LNCAP (cell line): Measurements from ENCODE around the gene EPHB4.

Source experiments
- TF ChIP-seq, protein P1 (sequence below): fragments of 450-650 bp; IDR thresholded peaks from 2 replicates; pipeline ENCODE4 v1.5.1; 2017; ENCODE audit warnings: mild to moderate bottlenecking

The EPHB4 gene

DNA sequence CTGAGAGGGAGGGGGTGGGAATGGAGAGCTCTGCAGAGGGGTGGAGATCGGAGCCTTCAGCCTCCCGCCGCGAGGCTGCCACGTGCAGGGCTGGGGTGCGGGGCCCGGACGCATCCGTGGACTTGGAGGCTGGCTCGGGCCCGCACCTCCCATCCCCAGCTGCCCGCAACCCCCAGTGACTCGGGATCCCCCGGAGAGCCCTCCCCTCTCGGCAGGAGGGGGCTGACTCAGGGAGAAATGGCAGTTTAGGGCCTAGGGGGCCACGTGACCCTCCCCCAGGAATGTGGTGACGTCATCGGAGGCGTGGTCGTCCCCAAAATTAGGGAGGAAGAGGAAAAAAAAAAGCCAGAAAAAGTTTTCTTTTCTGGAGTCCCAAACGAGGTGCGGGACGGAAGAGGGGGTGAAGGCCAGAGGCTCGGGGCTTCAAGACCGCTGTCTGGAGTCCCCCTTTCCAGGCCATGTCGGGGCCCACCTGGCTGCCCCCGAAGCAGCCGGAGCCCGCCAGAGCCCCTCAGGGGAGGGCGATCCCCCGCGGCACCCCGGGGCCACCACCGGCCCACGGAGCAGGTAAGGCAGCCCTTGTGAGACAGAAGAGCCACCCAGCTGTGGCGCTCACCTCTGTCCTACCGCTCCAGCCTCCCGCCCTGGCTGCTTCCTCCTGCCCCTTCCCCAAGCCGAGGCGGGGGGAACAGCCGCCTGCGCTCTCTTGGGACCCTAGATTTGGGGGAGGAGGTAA, 39.9 kb upstream of the EPHB4 start, which contains the start of gene TRIP6:
TRIP6 (plus strand) TSS at position 348 of the 736 bp plus-strand sequence; CDS start at position 459, 111 bp downstream.
- TF ChIP-seq, protein P1, sequence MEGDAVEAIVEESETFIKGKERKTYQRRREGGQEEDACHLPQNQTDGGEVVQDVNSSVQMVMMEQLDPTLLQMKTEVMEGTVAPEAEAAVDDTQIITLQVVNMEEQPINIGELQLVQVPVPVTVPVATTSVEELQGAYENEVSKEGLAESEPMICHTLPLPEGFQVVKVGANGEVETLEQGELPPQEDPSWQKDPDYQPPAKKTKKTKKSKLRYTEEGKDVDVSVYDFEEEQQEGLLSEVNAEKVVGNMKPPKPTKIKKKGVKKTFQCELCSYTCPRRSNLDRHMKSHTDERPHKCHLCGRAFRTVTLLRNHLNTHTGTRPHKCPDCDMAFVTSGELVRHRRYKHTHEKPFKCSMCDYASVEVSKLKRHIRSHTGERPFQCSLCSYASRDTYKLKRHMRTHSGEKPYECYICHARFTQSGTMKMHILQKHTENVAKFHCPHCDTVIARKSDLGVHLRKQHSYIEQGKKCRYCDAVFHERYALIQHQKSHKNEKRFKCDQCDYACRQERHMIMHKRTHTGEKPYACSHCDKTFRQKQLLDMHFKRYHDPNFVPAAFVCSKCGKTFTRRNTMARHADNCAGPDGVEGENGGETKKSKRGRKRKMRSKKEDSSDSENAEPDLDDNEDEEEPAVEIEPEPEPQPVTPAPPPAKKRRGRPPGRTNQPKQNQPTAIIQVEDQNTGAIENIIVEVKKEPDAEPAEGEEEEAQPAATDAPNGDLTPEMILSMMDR: no peak

DNA sequence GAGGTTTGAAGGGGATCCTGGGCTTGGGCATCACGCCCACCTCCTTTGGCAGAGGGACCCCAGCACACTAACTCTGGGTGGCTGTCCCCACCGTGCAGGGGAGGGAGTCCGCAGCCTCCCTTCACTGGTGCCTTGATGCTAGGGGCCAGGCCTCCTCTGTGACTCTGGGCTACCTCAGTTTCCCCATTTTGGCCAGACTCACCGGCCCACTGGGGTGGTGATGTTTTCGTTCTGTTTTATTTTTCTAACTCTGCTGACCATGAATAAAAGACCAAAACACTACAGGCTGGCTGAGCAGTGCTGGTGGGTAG, 39.4 kb upstream of the EPHB4 start:
- TF ChIP-seq, protein P1: no peak

DNA sequence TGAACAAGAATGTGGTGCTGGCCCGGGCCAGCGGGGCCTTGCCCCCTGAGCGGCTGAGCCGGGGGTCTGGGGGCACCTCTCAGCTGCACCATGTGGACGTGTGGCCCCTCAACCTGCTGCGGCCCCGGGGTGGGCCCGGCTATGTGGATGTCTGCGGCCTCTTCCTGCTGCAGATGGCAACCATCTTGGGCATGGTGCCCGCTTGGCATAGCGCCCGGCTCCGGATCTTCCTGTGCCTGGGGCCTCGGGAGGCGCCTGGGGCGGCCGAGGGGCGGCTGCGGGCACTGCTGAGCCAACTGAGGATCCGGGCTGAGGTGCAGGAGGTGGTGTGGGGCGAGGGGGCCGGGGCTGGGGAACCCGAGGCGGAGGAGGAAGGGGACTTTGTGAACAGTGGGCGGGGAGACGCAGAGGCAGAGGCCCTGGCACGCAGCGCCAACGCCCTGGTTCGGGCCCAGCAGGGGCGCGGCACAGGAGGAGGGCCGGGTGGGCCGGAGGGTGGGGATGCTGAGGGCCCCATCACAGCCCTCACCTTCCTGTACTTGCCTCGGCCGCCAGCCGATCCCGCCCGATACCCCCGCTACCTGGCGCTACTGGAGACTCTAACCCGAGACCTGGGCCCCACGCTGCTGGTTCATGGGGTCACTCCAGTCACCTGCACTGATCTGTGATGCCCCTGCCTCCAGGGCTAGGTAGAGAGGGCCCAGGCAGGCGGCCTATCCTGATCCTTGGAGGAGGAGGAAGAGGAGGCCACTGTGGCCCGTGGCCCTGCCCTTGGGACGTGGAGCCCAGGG, 38.8 kb upstream of the EPHB4 start:
- TF ChIP-seq, protein P1: no peak

DNA sequence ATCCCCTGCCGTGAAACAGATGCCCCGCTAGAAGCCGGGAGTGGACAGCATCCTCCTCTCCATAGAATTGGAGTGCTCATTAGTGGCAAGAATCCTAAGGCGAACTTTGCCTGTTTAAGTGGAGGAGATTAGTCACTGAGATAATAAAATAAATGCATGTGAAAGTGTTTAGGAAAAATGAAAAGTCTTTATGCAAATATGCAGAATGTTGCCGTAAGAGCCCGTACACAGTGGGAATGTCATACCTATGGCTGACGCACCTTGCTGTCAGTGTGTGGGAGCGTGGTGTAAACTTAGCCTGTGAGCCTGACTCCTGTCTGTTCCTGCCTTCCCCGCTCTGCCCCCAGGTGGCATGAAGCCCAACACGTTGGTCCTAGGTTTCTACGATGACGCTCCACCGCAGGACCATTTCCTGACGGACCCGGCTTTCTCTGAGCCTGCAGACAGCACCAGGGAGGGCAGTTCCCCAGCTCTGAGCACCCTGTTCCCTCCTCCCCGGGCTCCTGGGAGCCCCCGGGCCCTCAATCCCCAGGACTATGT, 38.1 kb upstream of the EPHB4 start:
- TF ChIP-seq, protein P1: no peak

DNA sequence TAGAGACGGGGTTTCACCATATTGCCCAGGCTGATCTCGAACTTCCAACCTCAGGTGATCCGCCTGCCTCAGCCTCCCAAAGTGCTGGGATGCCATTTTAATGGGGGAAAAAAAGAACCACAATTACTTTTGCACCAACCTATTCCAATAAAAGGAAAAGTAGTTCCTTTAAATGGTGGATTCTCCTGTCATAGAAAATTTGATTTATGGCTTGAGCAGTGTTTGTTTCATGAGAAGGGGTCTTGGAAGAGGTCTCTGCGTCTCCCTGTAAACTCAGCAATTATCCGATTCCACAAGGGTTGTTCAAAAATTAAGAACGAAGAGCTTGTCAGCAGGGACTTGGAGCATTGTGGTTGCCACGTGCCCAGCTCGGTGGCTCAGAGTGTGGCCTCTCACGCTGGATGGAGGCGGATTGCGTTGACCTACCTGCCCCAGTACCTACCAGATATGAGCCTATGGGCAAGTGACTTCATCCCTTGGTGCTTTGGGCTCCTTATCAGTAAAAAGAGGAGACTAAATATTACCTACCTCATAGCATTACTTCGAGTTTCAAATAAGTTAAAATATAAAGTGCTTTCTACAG, 37.0 kb upstream of the EPHB4 start:
- TF ChIP-seq, protein P1: no peak

DNA sequence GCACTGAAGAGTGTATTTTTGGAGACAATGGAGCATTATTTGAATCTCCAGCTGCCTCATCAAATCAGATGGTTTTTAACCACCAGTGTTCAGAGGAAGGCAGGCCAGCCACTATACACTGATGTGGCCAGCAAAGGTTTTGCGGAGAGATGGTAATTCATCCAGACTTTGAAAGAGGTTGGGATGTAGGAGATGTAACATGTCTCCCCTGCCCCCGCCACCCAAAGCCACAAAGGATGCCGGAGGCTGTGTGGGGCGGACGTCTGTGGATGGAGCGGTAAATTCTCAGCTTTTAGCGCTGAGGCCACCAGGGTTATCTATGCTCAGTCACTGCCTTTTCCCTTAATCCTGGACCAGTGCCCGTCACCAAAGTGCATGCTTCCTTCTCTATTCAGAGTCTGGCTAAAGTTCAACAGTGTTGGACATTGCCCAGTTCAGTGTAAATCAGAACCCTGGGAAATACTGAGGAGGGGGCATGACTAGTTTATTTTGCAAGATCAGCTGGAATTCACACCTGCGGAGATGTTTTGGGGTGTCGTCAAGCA, 36.2 kb upstream of the EPHB4 start:
- TF ChIP-seq, protein P1: no peak

DNA sequence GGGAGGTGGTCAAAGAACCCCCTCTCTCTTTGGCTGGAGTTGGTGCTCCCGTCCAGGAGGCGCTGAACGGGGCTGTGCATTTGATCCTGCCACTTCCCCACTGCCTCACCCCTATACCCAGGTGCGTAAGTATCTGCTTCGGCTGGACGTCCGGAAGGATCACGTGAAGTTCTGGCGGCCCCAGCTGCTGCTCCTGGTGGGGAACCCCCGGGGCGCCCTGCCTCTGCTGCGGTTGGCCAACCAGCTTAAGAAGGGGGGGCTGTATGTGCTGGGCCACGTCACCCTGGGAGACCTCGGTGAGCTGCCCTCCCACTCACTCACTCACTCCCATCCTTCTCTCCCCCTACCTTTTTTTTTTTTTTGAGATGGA, 34.3 kb upstream of the EPHB4 start:
- TF ChIP-seq, protein P1: no peak
